Vagina (tissue), 2 donors: ENCODE measurements around the gene QRICH1.

Source experiments
- POLR2AphosphoS5 ChIP-seq, 2 donors: sonication (generic); formaldehyde crosslinking; IDR thresholded peaks; one replicate each; pipeline ENCODE4 v1.9.0; 2017; ENCODE audit warnings: antibody characterized with exemption in 2 of 2, mild to moderate bottlenecking in 2 of 2, low read depth in 1 of 2; ENCODE audit not compliant: insufficient read depth in 1 of 2
- TF ChIP-seq, protein P1 (sequence below), 3 experiments: fragments of 450-650 bp in 2 of 3; fragments of 200-600 bp in 1 of 3; sonication (generic) in 1 of 3; IDR thresholded peaks; one replicate each; pipeline ENCODE4 v1.5.1; 2017 to 2019; ENCODE audit warnings: antibody characterized with exemption in 3 of 3, mild to moderate bottlenecking in 2 of 3, moderate library complexity in 2 of 3

DNA sequence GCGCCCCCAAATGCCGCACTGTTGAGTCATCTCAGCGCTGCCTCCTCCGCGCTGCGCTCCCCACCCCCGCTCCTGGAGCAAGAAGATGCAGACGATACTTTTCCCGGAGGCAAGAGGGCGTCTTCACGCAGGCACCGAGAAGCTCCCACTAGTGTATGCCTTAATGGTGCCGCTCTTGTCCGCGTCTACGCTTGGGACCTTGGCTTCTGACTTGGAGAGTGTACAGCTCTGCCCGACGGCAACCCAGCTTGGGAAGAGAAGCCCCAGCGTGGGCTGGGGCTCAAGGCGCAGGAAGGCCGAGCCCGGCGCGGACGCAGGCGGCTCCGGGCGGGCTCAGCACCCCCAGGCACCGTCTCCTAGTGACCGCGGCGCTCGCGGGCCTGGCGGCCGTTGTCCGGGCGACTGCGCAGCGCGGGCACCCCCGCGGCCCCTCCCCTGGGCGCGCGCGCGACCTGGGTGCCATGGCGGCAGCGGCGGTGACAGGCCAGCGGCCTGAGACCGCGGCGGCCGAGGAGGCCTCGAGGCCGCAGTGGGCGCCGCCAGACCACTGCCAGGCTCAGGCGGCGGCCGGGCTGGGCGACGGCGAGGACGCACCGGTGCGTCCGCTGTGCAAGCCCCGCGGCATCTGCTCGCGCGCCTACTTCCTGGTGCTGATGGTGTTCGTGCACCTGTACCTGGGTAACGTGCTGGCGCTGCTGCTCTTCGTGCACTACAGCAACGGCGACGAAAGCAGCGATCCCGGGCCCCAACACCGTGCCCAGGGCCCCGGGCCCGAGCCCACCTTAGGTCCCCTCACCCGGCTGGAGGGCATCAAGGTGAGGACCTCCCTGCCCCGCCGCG is 103.9 kb downstream of the QRICH1 start, which contains the start of gene P4HTM:
- TF ChIP-seq, protein P1, sequence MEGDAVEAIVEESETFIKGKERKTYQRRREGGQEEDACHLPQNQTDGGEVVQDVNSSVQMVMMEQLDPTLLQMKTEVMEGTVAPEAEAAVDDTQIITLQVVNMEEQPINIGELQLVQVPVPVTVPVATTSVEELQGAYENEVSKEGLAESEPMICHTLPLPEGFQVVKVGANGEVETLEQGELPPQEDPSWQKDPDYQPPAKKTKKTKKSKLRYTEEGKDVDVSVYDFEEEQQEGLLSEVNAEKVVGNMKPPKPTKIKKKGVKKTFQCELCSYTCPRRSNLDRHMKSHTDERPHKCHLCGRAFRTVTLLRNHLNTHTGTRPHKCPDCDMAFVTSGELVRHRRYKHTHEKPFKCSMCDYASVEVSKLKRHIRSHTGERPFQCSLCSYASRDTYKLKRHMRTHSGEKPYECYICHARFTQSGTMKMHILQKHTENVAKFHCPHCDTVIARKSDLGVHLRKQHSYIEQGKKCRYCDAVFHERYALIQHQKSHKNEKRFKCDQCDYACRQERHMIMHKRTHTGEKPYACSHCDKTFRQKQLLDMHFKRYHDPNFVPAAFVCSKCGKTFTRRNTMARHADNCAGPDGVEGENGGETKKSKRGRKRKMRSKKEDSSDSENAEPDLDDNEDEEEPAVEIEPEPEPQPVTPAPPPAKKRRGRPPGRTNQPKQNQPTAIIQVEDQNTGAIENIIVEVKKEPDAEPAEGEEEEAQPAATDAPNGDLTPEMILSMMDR (IDR thresholded peaks at IDR 0.05) = peak in 1 of 3 experiments; percentile 4
- peak; percentile 76 to 92 for TF ChIP-seq POLR2AphosphoS5 (IDR thresholded peaks at IDR 0.05; ENCODE audit: insufficient read depth in 1 of 2, low read depth in 1 of 2)
